Measurements from ENCODE around the gene SEC22B.
"Not testable (repeated sequence)": the region's sequence is repeated elsewhere in the genome, so short reads cannot be mapped to it uniquely, and the experiment has no call there.

The SEC22B gene

DNA sequence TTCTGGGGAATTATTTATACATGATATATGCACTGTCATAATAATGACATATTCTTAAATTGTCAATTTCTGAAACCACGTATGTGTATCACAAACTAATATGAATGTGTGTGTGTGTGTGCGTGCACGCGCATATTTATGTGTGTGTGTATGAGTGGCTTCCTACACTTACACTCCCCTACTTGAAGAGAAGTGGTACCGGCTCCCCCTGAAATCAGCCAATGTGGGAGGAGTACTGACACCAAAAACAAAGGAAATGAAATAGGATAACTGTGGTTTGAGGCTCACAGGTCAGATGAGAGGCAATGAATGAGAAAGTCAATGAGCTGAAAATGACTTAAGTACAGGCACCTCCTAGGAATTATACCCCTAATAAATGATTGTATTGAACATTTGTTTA is 64.1 kb downstream of the SEC22B start:
- not testable (repeated sequence) for DNase-seq

DNA sequence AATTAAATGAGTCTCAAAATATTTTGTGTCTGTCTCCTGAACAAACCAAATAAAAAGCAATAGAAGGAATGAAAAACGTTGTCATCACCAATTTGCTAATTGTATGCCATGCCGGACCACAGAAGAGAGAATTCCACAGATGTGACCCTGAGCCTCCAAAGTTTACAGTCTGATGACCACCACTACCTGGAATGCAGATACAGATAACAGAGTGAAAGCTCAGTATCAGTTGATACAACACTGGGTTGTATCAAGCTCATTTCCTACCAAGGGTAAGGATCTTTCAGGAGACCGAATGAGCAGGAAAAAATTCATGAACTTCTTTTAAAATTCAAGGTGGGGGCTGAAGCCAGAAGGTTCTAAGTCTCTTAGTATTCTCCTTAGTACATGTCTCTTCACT is 64.5 kb downstream of the SEC22B start:
- DNase-seq, result not testable (repeated sequence)

DNA sequence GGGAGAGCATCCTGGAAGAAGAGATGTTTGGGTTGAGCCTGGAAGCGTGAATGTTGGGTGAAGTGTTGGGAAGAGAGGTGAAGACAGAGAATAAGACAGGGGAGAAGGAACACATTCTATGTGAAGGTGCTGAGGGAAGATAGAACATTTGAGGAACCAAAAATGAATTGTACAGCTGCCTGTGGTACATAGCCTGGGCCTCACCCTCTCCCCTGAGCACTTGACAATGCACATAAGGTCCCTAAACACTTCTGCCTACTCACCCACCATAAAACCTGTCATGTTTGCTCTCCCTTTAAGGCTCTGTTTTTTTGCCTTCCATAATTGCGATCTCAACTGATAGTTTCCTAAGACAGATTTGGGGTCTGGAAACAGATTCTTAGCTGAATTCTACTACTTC is 65.3 kb downstream of the SEC22B start:
- DNase-seq, result not testable (repeated sequence)

DNA sequence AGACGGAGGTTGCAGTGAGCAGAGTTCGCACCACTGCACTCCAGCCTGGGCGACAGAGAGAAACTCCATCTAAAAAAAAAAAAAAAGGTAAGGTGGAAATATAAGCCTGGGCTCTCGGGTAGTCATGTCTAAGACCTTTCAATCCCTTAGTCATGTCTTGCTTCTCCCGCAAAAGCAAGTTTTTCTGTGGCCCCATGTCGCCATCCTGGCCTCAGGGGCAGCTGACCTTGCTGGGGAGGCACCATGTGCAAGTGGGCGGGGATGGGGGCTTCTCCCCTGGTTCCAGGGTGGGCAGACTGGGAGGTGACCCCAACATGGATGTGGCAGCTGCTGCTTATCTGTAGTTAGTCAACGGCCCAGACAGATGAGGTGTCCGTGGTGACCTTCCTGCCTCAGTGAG is 66.7 kb downstream of the SEC22B start:
- DNase-seq, result not testable (repeated sequence)

DNA sequence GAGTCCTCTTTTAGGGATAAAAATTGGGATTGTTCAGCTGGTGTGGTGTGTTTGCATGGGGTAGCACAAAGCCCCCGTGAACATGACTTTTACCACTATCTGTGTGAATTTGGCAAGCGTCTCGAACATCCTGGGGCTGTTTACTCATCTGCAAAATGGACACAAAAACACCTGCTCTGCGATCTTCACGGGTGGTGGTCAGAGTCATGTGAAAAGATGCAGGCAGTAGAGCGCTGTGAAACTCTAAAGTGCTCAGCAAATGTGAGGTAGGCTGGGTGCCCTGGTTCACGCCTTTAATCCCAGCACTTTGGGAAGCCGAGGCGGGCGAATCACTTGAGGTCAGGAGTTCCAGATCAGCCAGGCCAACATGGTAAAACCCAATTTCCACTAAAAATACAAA is 67.1 kb downstream of the SEC22B start:
- not testable (repeated sequence) for DNase-seq

DNA sequence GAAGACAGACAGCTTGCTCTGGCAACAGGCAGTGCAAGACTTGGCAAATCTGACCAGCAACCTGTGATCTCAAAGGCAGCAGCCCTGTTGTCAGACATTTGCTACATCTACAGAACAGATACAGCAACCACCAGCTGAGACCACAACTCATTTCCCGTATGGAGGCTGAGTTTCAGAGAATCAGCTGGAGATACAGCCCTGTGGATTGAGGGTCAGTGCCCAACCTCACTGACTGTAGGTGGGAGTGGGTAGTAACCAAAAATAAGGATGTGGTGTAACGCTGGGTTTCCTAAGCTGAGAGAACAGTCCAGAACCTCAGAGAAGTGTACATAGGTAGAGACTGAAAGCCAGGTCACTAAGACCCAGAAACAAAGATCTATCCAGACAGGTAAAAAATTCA is 71.0 kb downstream of the SEC22B start:
- not testable (repeated sequence) for DNase-seq

DNA sequence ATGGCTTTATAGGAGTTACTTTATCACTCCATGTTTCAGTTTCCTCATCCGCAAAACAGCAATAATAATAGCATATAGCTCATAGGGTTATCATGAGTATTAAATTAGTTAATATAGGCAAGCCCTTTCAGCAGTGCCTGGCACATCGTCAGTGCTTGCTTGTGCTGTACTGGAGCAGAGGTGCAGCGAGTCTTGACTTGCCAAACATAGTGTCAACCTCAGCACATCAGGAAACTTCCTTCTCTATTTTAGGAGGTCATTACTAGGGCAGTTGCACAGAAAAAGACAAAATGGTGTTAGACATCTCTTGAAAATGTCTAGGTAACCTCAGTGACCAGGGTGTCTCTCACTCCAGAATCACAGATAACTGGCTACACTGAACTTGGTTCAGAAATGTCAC is 72.6 kb downstream of the SEC22B start:
- DNase-seq, result not testable (repeated sequence)

DNA sequence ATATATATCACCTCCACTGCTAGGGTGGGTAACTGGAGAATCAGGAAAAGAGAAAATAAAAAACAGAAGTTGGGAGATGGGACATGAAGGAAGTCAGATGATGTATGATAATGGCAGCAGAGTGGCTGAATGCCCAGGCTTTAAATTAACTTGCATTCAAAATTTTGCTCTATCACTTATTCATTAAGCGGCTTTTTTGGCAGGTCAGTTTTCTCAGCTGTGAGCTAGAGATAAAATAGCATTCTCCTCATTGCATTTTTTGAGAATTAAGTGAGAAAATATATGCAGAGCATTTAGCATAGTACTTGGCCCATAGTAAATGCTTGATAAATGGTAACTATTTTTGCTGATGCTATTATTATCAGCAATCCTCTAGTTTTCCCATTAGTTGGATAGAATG is 74.7 kb downstream of the SEC22B start:
- not testable (repeated sequence) for DNase-seq
